AG04450 (cell line): ENCODE data around the gene TNRC18. TPM values are rescaled to one million over a fixed set of nuclear protein-coding genes. Genes with fewer than 3 reads are reported as not detected.
A peak's percentile ranks its signal among the peaks of the same experiment; 100 is the strongest.

Source experiments
- CTCF ChIA-PET: fragments of 300-600, 350-600 bp; formaldehyde crosslinking; extraction: SDS; loops from one replicate; lab custom pipeline; 2022; ENCODE audit warnings: antibody characterized with exemption, inconsistent platforms; lab: Charles Lee
- POLR2A ChIA-PET: fragments of 350-600 bp; formaldehyde crosslinking; extraction: SDS; loops from one replicate; lab custom pipeline; 2021; ENCODE audit warnings: antibody characterized with exemption, inconsistent platforms; lab: Yijun Ruan, JAX
- DNase-seq: peaks from one replicate; pipeline ENCODE4 v3.0.0-alpha.2; 2011; ENCODE audit warnings: low read depth, low spot score
- H3K27ac ChIP-seq: one replicate; pipeline ENCODE4 v1.5.1; 2012; ENCODE audit warnings: low read depth, low read length, control low read depth
- H3K27me3 ChIP-seq: one replicate; pipeline ENCODE4 v1.6.0; 2012; ENCODE audit warnings: low read length; ENCODE audit not compliant: control insufficient read depth, insufficient read depth
- H3K4me3 ChIP-seq: 2 replicates; pipeline ENCODE4 v1.5.1; 2011; ENCODE audit warnings: mild to moderate bottlenecking, low read depth, low read length, control low read depth
- H3K9me3 ChIP-seq: 2 replicates; pipeline ENCODE4 v1.5.1; 2012; ENCODE audit warnings: low read length; ENCODE audit not compliant: control insufficient read depth, insufficient read depth
- CTCF ChIP-seq: IDR thresholded peaks from 2 replicates; pipeline ENCODE4 v1.5.1; 2011; ENCODE audit warnings: low read depth, low read length, control low read depth, inconsistent platforms
- polyA plus RNA-seq: library from polyadenylated mRNA; depleted of rRNA; stranded (reverse); fragments of >200 nt; gene quantifications from 2 replicates; pipeline ENCODE4 v1.2.3, GENCODE V29; 2011

The TNRC18 gene
- polyA plus RNA-seq, 1 experiment: 13.4 TPM

- POLR2A ChIA-PET: no interaction called here
- Histone ChIP-seq H3K27me3 (no peaks in the 10 kb centered on the region), H3K9me3 (no peaks in the 10 kb centered on the region; the same call in none of the 2 replicates), H3K27ac (no peak overlapping the region), H3K4me3 (no peak overlapping the region)
- no peak for DNase-seq
- TF ChIP-seq CTCF: no peak
- CTCF ChIA-PET: no interaction called here
These were observed 19.2 kb downstream of the TNRC18 start for GRCh38 chr7:5404421-5404826.

- DNase-seq: no peak
- no peaks in the 10 kb centered on the region; the same call in 1 of the 2 replicates for H3K9me3 ChIP-seq
- H3K27ac ChIP-seq: no peak overlapping the region
- ChIA-PET CTCF (interaction anchor here (0.6 kb wide), 1 partner anchor 47 kb away, joined by 3 read pairs; no protein-coding TSS in a partner anchor), POLR2A (no interaction called here)
- no peak overlapping the region for H3K4me3 ChIP-seq
- H3K27me3 ChIP-seq: no peaks in the 10 kb centered on the region
- TF ChIP-seq CTCF: no peak
These were observed 20.2 kb downstream of the TNRC18 start for GRCh38 chr7:5403442-5403841.

GRCh38 chr7:5397736-5398135 is 25.9 kb downstream of the TNRC18 start:
- Histone ChIP-seq H3K9me3 (peaks cover 3% of the 10 kb centered on the region; the same call in 1 of the 2 replicates), H3K4me3 (no peak overlapping the region), H3K27me3 (no peaks in the 10 kb centered on the region), H3K27ac (peak overlapping the region; percentile 61)
- ChIA-PET CTCF (no interaction called here), POLR2A (interaction anchor here (0.6 to 1.1 kb wide), 2 partner anchors 28 to 42 kb away, joined by 3 to 4 read pairs; no protein-coding TSS in a partner anchor)
- TF ChIP-seq CTCF: no peak
- no peak for DNase-seq

GRCh38 chr7:5396999-5397663 is 26.5 kb downstream of the TNRC18 start:
- H3K4me3 ChIP-seq: peak overlapping the region; percentile 32
- H3K27me3 ChIP-seq: no peaks in the 10 kb centered on the region
- peak overlapping the region; percentile 61 for H3K27ac ChIP-seq
- no peak for TF ChIP-seq CTCF
- DNase-seq: peak; percentile 57
- CTCF ChIA-PET: no interaction called here
- POLR2A ChIA-PET: interaction anchor here (0.6 to 1.1 kb wide), 2 partner anchors 28 to 42 kb away, joined by 3 to 4 read pairs; no protein-coding TSS in a partner anchor
- peaks cover 3% of the 10 kb centered on the region; the same call in 1 of the 2 replicates for H3K9me3 ChIP-seq

- TF ChIP-seq CTCF: no peak
- H3K27me3 ChIP-seq: no peaks in the 10 kb centered on the region
- peak overlapping the region; percentile 32 for H3K4me3 ChIP-seq
- ChIA-PET POLR2A (interaction anchor here (1.1 kb wide), 1 partner anchor 29 kb away, joined by 4 read pairs; no protein-coding TSS in a partner anchor), CTCF (no interaction called here)
- peak overlapping the region; percentile 61 for H3K27ac ChIP-seq
- no peak for DNase-seq
- peaks cover 3% of the 10 kb centered on the region; the same call in 1 of the 2 replicates for H3K9me3 ChIP-seq
These were observed 27.1 kb downstream of the TNRC18 start for GRCh38 chr7:5396542-5396941.
